H9 (cell line): Measurements from ENCODE around the gene HSPA9. TPM values are rescaled to one million over a fixed set of nuclear protein-coding genes. Genes with fewer than 3 reads are reported as not detected.

ENCODE experiments used
- DNase-seq: peaks from one replicate; pipeline ENCODE4 v3.0.0-alpha.2; 2017
- H2AFZ ChIP-seq: one replicate; pipeline ENCODE4 v1.6.1; 2013; ENCODE audit warnings: mild to moderate bottlenecking, low read length, control low read depth, moderate library complexity
- H2AK5ac ChIP-seq: 2 replicates; pipeline ENCODE4 v1.6.1; 2013; ENCODE audit warnings: low read length, control low read depth, mixed read lengths; ENCODE audit not compliant: insufficient read length
- H2BK120ac ChIP-seq: one replicate; pipeline ENCODE4 v1.6.1; 2013; ENCODE audit warnings: low read depth, mild to moderate bottlenecking, low read length, control low read depth, inconsistent platforms; ENCODE audit not compliant: poor library complexity, severe bottlenecking
- H2BK12ac ChIP-seq: 2 replicates; pipeline ENCODE4 v1.6.1; 2013; ENCODE audit warnings: low read length, control low read depth, mixed read lengths, low read depth; ENCODE audit not compliant: insufficient read length
- H2BK15ac ChIP-seq: 2 replicates; pipeline ENCODE4 v1.6.1; 2013; ENCODE audit warnings: low read depth, low read length, control low read depth
- H2BK20ac ChIP-seq: one replicate; pipeline ENCODE4 v1.6.1; 2013; ENCODE audit warnings: low read depth, mild to moderate bottlenecking, low read length, control low read depth, inconsistent platforms; ENCODE audit not compliant: poor library complexity, severe bottlenecking
- H2BK5ac ChIP-seq: 2 replicates; pipeline ENCODE4 v1.6.1; 2013; ENCODE audit warnings: low read length, control low read depth, mixed read lengths; ENCODE audit not compliant: insufficient read length
- H3K14ac ChIP-seq: 2 replicates; pipeline ENCODE4 v1.6.1; 2013; ENCODE audit warnings: low read length, control low read depth; ENCODE audit not compliant: insufficient read depth
- H3K18ac ChIP-seq: 2 replicates; pipeline ENCODE4 v1.6.1; 2013; ENCODE audit warnings: low read depth, mild to moderate bottlenecking, mixed read lengths, low read length, control low read depth; ENCODE audit not compliant: insufficient read length
- H3K23ac ChIP-seq: 2 replicates; pipeline ENCODE4 v1.6.1; 2013; ENCODE audit warnings: low read length, control low read depth, mixed read lengths, low read depth; ENCODE audit not compliant: insufficient read length
- H3K23me2 ChIP-seq: 2 replicates; pipeline ENCODE4 v1.6.1; 2013; ENCODE audit warnings: low read depth, mild to moderate bottlenecking, mixed read lengths, low read length, control low read depth; ENCODE audit not compliant: insufficient read length, poor library complexity, severe bottlenecking
- H3K27ac ChIP-seq: 2 replicates; pipeline ENCODE4 v1.5.1; 2013; ENCODE audit warnings: low read length, control low read depth, mixed read lengths, low read depth; ENCODE audit not compliant: insufficient read length
- H3K27me3 ChIP-seq: 2 replicates; pipeline ENCODE4 v1.6.1; 2013; ENCODE audit warnings: low read length, control low read depth, inconsistent platforms; ENCODE audit not compliant: insufficient read depth
- H3K4ac ChIP-seq: 2 replicates; pipeline ENCODE4 v1.6.1; 2013; ENCODE audit warnings: low read depth, mild to moderate bottlenecking, control low read depth, inconsistent platforms, low read length, moderate library complexity
- H3K4me1 ChIP-seq: 2 replicates; pipeline ENCODE4 v1.6.1; 2013; ENCODE audit warnings: low read length, control low read depth, inconsistent platforms; ENCODE audit not compliant: insufficient read depth
- H3K4me2 ChIP-seq: 2 replicates; pipeline ENCODE4 v1.6.1; 2013; ENCODE audit warnings: low read length, control low read depth, mixed read lengths; ENCODE audit not compliant: insufficient read length, insufficient read depth
- H3K56ac ChIP-seq: 2 replicates; pipeline ENCODE4 v1.6.1; 2013; ENCODE audit warnings: low read depth, mild to moderate bottlenecking, mixed read lengths, low read length, control low read depth; ENCODE audit not compliant: insufficient read length
- H3K79me1 ChIP-seq: 2 replicates; pipeline ENCODE4 v1.6.1; 2013; ENCODE audit warnings: low read depth, mild to moderate bottlenecking, moderate library complexity, low read length, control low read depth, inconsistent platforms; ENCODE audit not compliant: insufficient read depth, poor library complexity, severe bottlenecking
- H3K79me2 ChIP-seq: 2 replicates; pipeline ENCODE4 v1.6.1; 2013; ENCODE audit warnings: low read length, control low read depth, inconsistent platforms; ENCODE audit not compliant: insufficient read depth
- H3K9ac ChIP-seq: 2 replicates; pipeline ENCODE4 v1.6.1; 2013; ENCODE audit warnings: low read length, control low read depth, mixed read lengths; ENCODE audit not compliant: insufficient read length; ENCODE audit errors: extremely low read depth
- H3K9me3 ChIP-seq: one replicate; pipeline ENCODE4 v1.6.1; 2013; ENCODE audit warnings: low read depth, low read length, inconsistent platforms; ENCODE audit not compliant: control insufficient read depth
- H3T11ph ChIP-seq: one replicate; pipeline ENCODE4 v1.6.1; 2013; ENCODE audit warnings: mild to moderate bottlenecking, low read length, control low read depth, inconsistent platforms
- H4K20me1 ChIP-seq: one replicate; pipeline ENCODE4 v1.6.1; 2013; ENCODE audit not compliant: control insufficient read depth, insufficient read length, insufficient read depth
- H4K5ac ChIP-seq: 2 replicates; pipeline ENCODE4 v1.6.1; 2013; ENCODE audit warnings: low read depth, mild to moderate bottlenecking, mixed read lengths, low read length, control low read depth; ENCODE audit not compliant: insufficient read length
- H4K8ac ChIP-seq: replicated peaks from 2 replicates; pipeline ENCODE4 v1.6.1; 2013; ENCODE audit warnings: low read length, control low read depth, mixed read lengths, low read depth; ENCODE audit not compliant: insufficient read length
- H4K91ac ChIP-seq: 2 replicates; pipeline ENCODE4 v1.6.1; 2013; ENCODE audit warnings: low read depth, mild to moderate bottlenecking, moderate library complexity, mixed read lengths, low read length, control low read depth; ENCODE audit not compliant: insufficient read length
- H3K27ac Mint-ChIP-seq, 3 experiments: 2 replicates in 2 of 3; 3 replicates in 1 of 3; pipeline ENCODE4 v1.8.0; 2020 to 2021; ENCODE audit warnings: mixed read lengths in 3 of 3, mild to moderate bottlenecking in 1 of 3, moderate library complexity in 1 of 3
- H3K27me3 Mint-ChIP-seq: 2 replicates; pipeline ENCODE4 v1.8.0; 2021; ENCODE audit warnings: low read depth, mild to moderate bottlenecking, moderate library complexity, mixed read lengths
- H3K36me3 Mint-ChIP-seq, 3 experiments: 2 replicates in 2 of 3; 3 replicates in 1 of 3; pipeline ENCODE4 v1.8.0; 2020 to 2021; ENCODE audit warnings: low read depth in 3 of 3, mixed read lengths in 3 of 3; ENCODE audit not compliant: insufficient read depth in 1 of 3
- H3K4me1 Mint-ChIP-seq, 2 experiments: 2 replicates each; pipeline ENCODE4 v1.8.0; 2020; ENCODE audit warnings: mixed read lengths in 2 of 2
- H3K4me3 Mint-ChIP-seq, 2 experiments: 2 replicates in 1 of 2; 3 replicates in 1 of 2; pipeline ENCODE4 v1.8.0; 2020 to 2021; ENCODE audit warnings: mild to moderate bottlenecking in 2 of 2, mixed read lengths in 2 of 2, moderate library complexity in 1 of 2
- H3K9me3 Mint-ChIP-seq, 2 experiments: 2 replicates in 1 of 2; 3 replicates in 1 of 2; pipeline ENCODE4 v1.8.0; 2020; ENCODE audit warnings: mild to moderate bottlenecking in 2 of 2, mixed read lengths in 2 of 2, moderate library complexity in 1 of 2
- CTCF ChIP-seq: fragments of 200-600 bp; sonication (generic); conservative IDR thresholded peaks from 3 replicates; pipeline ENCODE4 v1.8.0; 2021; ENCODE audit warnings: antibody characterized with exemption, mild to moderate bottlenecking
- WGBS: extraction: QIAGEN DNeasy Blood & Tissue Kit; methylation state at CpG from one replicate; pipeline ENCODE4 v1.1.7; 2013; ENCODE audit warnings: missing lambda C conversion rate, low lambda C conversion rate, mixed read lengths; ENCODE audit not compliant: insufficient read length; ENCODE audit errors: extremely low coverage; 5-methylcytosine and 5-hydroxymethylcytosine counted together
- total RNA-seq: library from RNA; stranded (reverse); gene quantifications from 2 replicates; pipeline ENCODE4 v1.2.1, GENCODE V29; 2021

The HSPA9 gene
- total RNA-seq, 1 experiment from 2014 or later: 397 TPM

- Histone ChIP-seq H2BK20ac (no peak overlapping the region), H4K5ac (no peak overlapping the region), H3K9me3 (no peaks in the 10 kb centered on the region), H3K4me2 (no peak overlapping the region), H3K79me2 (peaks cover 22% of the 10 kb centered on the region), H2BK120ac (no peak overlapping the region), H3T11ph (no peak overlapping the region), H3K18ac (no peak overlapping the region), H4K91ac (no peak overlapping the region), H3K23ac (no peak overlapping the region), H3K79me1 (peaks cover 18% of the 10 kb centered on the region), H3K14ac (no peak overlapping the region), H3K56ac (no peak overlapping the region), H3K9ac (no peak overlapping the region), H2BK15ac (no peak overlapping the region), H2AFZ (no peak overlapping the region), H3K4me1 (no peaks in the 10 kb centered on the region), H4K20me1 (no peaks in the 10 kb centered on the region), H3K23me2 (no peaks in the 10 kb centered on the region), H3K27ac (no peak overlapping the region), H2AK5ac (no peak overlapping the region), H4K8ac (no peak overlapping the region), H2BK5ac (no peak overlapping the region), H2BK12ac (no peak overlapping the region), H3K27me3 (no peaks in the 10 kb centered on the region), H3K4ac (no peak overlapping the region)
- DNase-seq: no peak
- TF ChIP-seq CTCF: no peak
- H3K27ac Mint-ChIP-seq: peak overlapping the region in 1 of 3 experiments; percentile 78; a peak in 2 of 7 replicates
- no peaks in the 10 kb centered on the region for H3K27me3 Mint-ChIP-seq
- no CpG with 5 or more reads among the region's 1 CpG for WGBS
- no peak overlapping the region for H3K4me3 Mint-ChIP-seq
- H3K9me3 Mint-ChIP-seq: no peaks in the 10 kb centered on the region
- peaks cover 17 to 48% (median 37%) of the 10 kb centered on the region in 3 experiments for H3K36me3 Mint-ChIP-seq
- peaks cover 3 to 5% of the 10 kb centered on the region in 2 experiments; a peak in 3 of 4 replicates for H3K4me1 Mint-ChIP-seq
Measured at GRCh38 chr5:138520971-138521370, 54.2 kb downstream of the HSPA9 start.
